B cell (primary cell): ENCODE measurements around the gene CFAP70. TPM values are rescaled to one million over a fixed set of nuclear protein-coding genes. Genes with fewer than 3 reads are reported as not detected.

Experiments used
- ATAC-seq: fragments of 200-7000 bp; cut with Tn5 transposase; one replicate; pipeline ENCODE4 v1.10.0; 2021; ENCODE audit warnings: low read depth, mild to moderate bottlenecking, moderate number of reproducible peaks, moderate library complexity
- CTCF ChIA-PET: fragments of 350-600 bp; sonication (Branson Sonifier 250); formaldehyde crosslinking; loops from one replicate; lab custom pipeline; 2021; ENCODE audit warnings: antibody characterized with exemption, inconsistent platforms; lab: Charles Lee
- POLR2A ChIA-PET: fragments of 350-600 bp; sonication (Branson Sonifier 250); formaldehyde crosslinking; loops from one replicate; lab custom pipeline; 2021; ENCODE audit warnings: antibody characterized with exemption; lab: Charles Lee
- DNase-seq: peaks from one replicate; pipeline ENCODE4 v3.0.0; 2013
- H2AFZ ChIP-seq: 2 replicates; pipeline ENCODE4 v1.6.1; 2012; ENCODE audit warnings: mild to moderate bottlenecking, low read depth, low read length; ENCODE audit not compliant: insufficient read depth, poor library complexity, severe bottlenecking
- H3K27ac ChIP-seq, 2 donors: 1 replicate in 1 of 2; 2 replicates in 1 of 2; pipeline ENCODE4 v1.5.1; 2012 to 2013; ENCODE audit warnings: low read length in 2 of 2, mild to moderate bottlenecking in 2 of 2, moderate library complexity in 1 of 2
- H3K27me3 ChIP-seq, 4 experiments: fragments of 200-600 bp in 1 of 4; sonication (generic) in 1 of 4; replicated peaks in 1 of 4; 1 replicate in 2 of 4; 2 replicates in 2 of 4; pipeline versions ENCODE4 v1.6.1 to v1.7.0; 2013 to 2016; ENCODE audit warnings: low read length in 3 of 4, mild to moderate bottlenecking in 2 of 4, mixed read lengths in 1 of 4, moderate library complexity in 1 of 4; ENCODE audit not compliant: insufficient read depth in 4 of 4, control insufficient read depth in 3 of 4; ENCODE audit errors: control extremely low read depth in 1 of 4
- H3K36me3 ChIP-seq, 2 experiments: replicated peaks in 1 of 2; 1 replicate in 1 of 2; 2 replicates in 1 of 2; pipeline versions ENCODE4 v1.6.1 to v1.7.1; 2013; ENCODE audit warnings: low read length in 1 of 2; ENCODE audit not compliant: insufficient read depth in 2 of 2, control insufficient read depth in 1 of 2; ENCODE audit errors: control extremely low read depth in 1 of 2, extremely low read depth in 1 of 2
- H3K4me1 ChIP-seq, 2 donors: fragments of 200-600 bp in 1 of 2; sonication (generic) in 1 of 2; 1 replicate in 1 of 2; 2 replicates in 1 of 2; pipeline versions ENCODE4 v1.5.1 to v1.6.1; 2013 to 2017; ENCODE audit warnings: low read length in 2 of 2; ENCODE audit not compliant: control insufficient read depth in 2 of 2, insufficient read depth in 2 of 2
- H3K4me2 ChIP-seq: replicated peaks from 2 replicates; pipeline ENCODE3; 2012; ENCODE audit warnings: mild to moderate bottlenecking, low read depth, low read length; ENCODE audit not compliant: poor library complexity, severe bottlenecking
- H3K4me3 ChIP-seq, 5 experiments: fragments of 200-600 bp in 1 of 5; sonication (generic) in 1 of 5; 1 replicate in 3 of 5; 2 replicates in 2 of 5; pipeline versions ENCODE4 v1.5.1 to v1.7.0; 2011 to 2016; ENCODE audit warnings: low read length in 4 of 5, mild to moderate bottlenecking in 4 of 5, low read depth in 2 of 5, control low read depth in 1 of 5, moderate library complexity in 1 of 5; ENCODE audit not compliant: insufficient read depth in 1 of 5; ENCODE audit errors: control extremely low read depth in 1 of 5, extremely low read depth in 1 of 5
- H3K79me2 ChIP-seq: fragments of 200-600 bp; sonication (generic); one replicate; pipeline ENCODE4 v1.6.0; 2016; ENCODE audit warnings: low read length; ENCODE audit not compliant: control insufficient read depth, insufficient read depth
- H3K9ac ChIP-seq: fragments of 200-600 bp; sonication (generic); 2 replicates; pipeline ENCODE4 v1.6.1; 2017; ENCODE audit warnings: mild to moderate bottlenecking, low read length, moderate library complexity
- H3K9me3 ChIP-seq, 3 donors: one replicate each; pipeline versions ENCODE4 v1.6.1 to v1.7.1; 2013; ENCODE audit warnings: low read length in 2 of 3; ENCODE audit not compliant: control insufficient read depth in 2 of 3, insufficient read depth in 1 of 3; ENCODE audit errors: control extremely low read depth in 1 of 3
- H4K20me1 ChIP-seq: 2 replicates; pipeline ENCODE4 v1.6.0; 2012; ENCODE audit warnings: mild to moderate bottlenecking, low read length; ENCODE audit not compliant: insufficient read depth, control insufficient read depth, poor library complexity, severe bottlenecking
- H3K27ac Mint-ChIP-seq: one replicate; pipeline ENCODE4 v1.8.0; 2021; ENCODE audit warnings: mixed read lengths
- H3K27me3 Mint-ChIP-seq: one replicate; pipeline ENCODE4 v1.8.0; 2021; ENCODE audit warnings: mixed read lengths
- H3K4me1 Mint-ChIP-seq: one replicate; pipeline ENCODE4 v1.8.0; 2021; ENCODE audit warnings: mixed read lengths
- H3K4me3 Mint-ChIP-seq: one replicate; pipeline ENCODE4 v1.8.0; 2021; ENCODE audit warnings: mixed read lengths
- H3K9me3 Mint-ChIP-seq: one replicate; pipeline ENCODE4 v1.8.0; 2022; ENCODE audit warnings: mixed read lengths; ENCODE audit not compliant: insufficient read depth
- CTCF ChIP-seq: fragments of 200-600 bp; IDR thresholded peaks from one replicate; pipeline ENCODE4 v1.8.0; 2022; ENCODE audit warnings: antibody characterized with exemption, mild to moderate bottlenecking
- EZH2 ChIP-seq: IDR thresholded peaks from 2 replicates; pipeline ENCODE4 v1.6.1; 2012; ENCODE audit warnings: borderline replicate concordance, low read depth, mild to moderate bottlenecking, moderate library complexity, low read length; ENCODE audit not compliant: insufficient read depth, poor library complexity, severe bottlenecking
- WGBS: methylation state at CpG from one replicate; pipeline ENCODE4 v1.1.5; 2013; ENCODE audit warnings: missing lambda C conversion rate; ENCODE audit not compliant: insufficient coverage; 5-methylcytosine and 5-hydroxymethylcytosine counted together
- intact Hi-C: fragments of 100-400 bp; cut with micrococcal nuclease; formaldehyde crosslinking; loops from one replicate; pipeline ENCODE4 v1.10.0; 2022
- polyA plus RNA-seq: library from polyadenylated mRNA; depleted of rRNA; stranded (reverse); fragments of >200 nt; gene quantifications from 2 replicates; pipeline ENCODE4 v1.2.3, GENCODE V29; 2012
- total RNA-seq, 2 donors: library from RNA; stranded (reverse); fragments of 120-200 nt in 1 of 2; gene quantifications; 1 replicate in 1 of 2; 2 replicates in 1 of 2; pipeline versions ENCODE4 v1.2.3 to v1.2.4, GENCODE V29; 2013 to 2022

CFAP70 gene
- total and polyA plus RNA-seq, 2 donors (not counting 1 experiment from before 2014, with no cell fraction given): 1.6 to 3.6 TPM

- Histone ChIP-seq H3K4me3 (no peak overlapping the region), H3K27me3 (no peaks in the 10 kb centered on the region), H3K4me1 (peaks cover 0 to 8% of the 10 kb centered on the region in 2 donors), H4K20me1 (no peaks in the 10 kb centered on the region), H2AFZ (no peak overlapping the region), H3K36me3 (peaks cover 2 to 8% of the 10 kb centered on the region in 2 experiments), H3K27ac (peak overlapping the region; percentile 10 to 28), H3K9ac (no peak overlapping the region), H3K9me3 (no peaks in the 10 kb centered on the region), H3K79me2 (no peaks in the 10 kb centered on the region), H3K4me2 (no peak overlapping the region)
- peak overlapping the region; percentile 70 for H3K27ac Mint-ChIP-seq
- TF ChIP-seq CTCF: no peak
- no peak for TF ChIP-seq EZH2
- H3K4me1 Mint-ChIP-seq: peaks cover 11% of the 10 kb centered on the region
- intact Hi-C loops: no loop called here
- H3K9me3 Mint-ChIP-seq: peaks cover 2% of the 10 kb centered on the region
- ChIA-PET CTCF (no interaction called here), POLR2A (no interaction called here)
- no peaks in the 10 kb centered on the region for H3K27me3 Mint-ChIP-seq
- DNase-seq (no peak), ATAC-seq (peak; percentile 24)
- 80% methylated on average over 3 of the region's 6 CpGs for WGBS
- peak overlapping the region; percentile 38 for H3K4me3 Mint-ChIP-seq
Measured at GRCh38 chr10:73366381-73367298, 8.0 kb upstream of the CFAP70 start.

GRCh38 chr10:73364964-73365363 lies 6.3 kb upstream of the CFAP70 start:
- H3K4me2 ChIP-seq: no peak overlapping the region
- peaks cover 2 to 5% of the 10 kb centered on the region in 2 experiments for H3K36me3 ChIP-seq
- intact Hi-C loops: no loop called here
- peaks cover 12% of the 10 kb centered on the region for H3K4me1 Mint-ChIP-seq
- DNase-seq (no peak), ATAC-seq (no peak)
- WGBS: no CpG with 5 or more reads among the region's 3 CpGs
- H3K4me1 ChIP-seq: peaks cover 0 to 8% of the 10 kb centered on the region in 2 donors
- no peak overlapping the region for H3K27ac ChIP-seq
- H3K4me3 ChIP-seq: no peak overlapping the region
- no peaks in the 10 kb centered on the region for H4K20me1 ChIP-seq
- no peaks in the 10 kb centered on the region for H3K79me2 ChIP-seq
- H3K27me3 Mint-ChIP-seq: no peaks in the 10 kb centered on the region
- H2AFZ ChIP-seq: no peak overlapping the region
- H3K9me3 ChIP-seq: no peaks in the 10 kb centered on the region
- no peak overlapping the region for H3K9ac ChIP-seq
- peaks cover 2% of the 10 kb centered on the region for H3K9me3 Mint-ChIP-seq
- H3K27ac Mint-ChIP-seq: no peak overlapping the region
- no peaks in the 10 kb centered on the region for H3K27me3 ChIP-seq
- H3K4me3 Mint-ChIP-seq: no peak overlapping the region
- TF ChIP-seq CTCF (no peak), EZH2 (no peak)
- CTCF ChIA-PET: no interaction called here
- POLR2A ChIA-PET: no interaction called here
